HG02642 (cell line): ENCODE results near the gene CKS1B.
A peak's percentile ranks its signal among the peaks of the same experiment; 100 is the strongest.

Source experiments
- ATAC-seq: cut with Tn5 transposase; IDR thresholded peaks from one replicate; pipeline ENCODE4 v1.9.1; 2021; ENCODE audit warnings: mild to moderate bottlenecking; ENCODE audit not compliant: unreplicated experiment, poor library complexity

Gene CKS1B

GRCh38 chr1:155011004-155011416, 36.5 kb downstream of the CKS1B start:
- no peak for ATAC-seq

- no peak for ATAC-seq
Measured at GRCh38 chr1:155011437-155012025, 37.0 kb downstream of the CKS1B start.

- ATAC-seq, result no peak
Measured at GRCh38 chr1:155012026-155012546, 37.6 kb downstream of the CKS1B start.

- ATAC-seq, result no peak
Measured at GRCh38 chr1:155012776-155013602, 38.5 kb downstream of the CKS1B start.

GRCh38 chr1:155013632-155014031, 39.2 kb downstream of the CKS1B start:
- no peak for ATAC-seq

- ATAC-seq, result no peak
Measured at GRCh38 chr1:155014709-155015508, 40.4 kb downstream of the CKS1B start.

GRCh38 chr1:155015527-155016230, 41.2 kb downstream of the CKS1B start:
- ATAC-seq, result no peak

- no peak for ATAC-seq
Measured at GRCh38 chr1:155016231-155016831, 41.9 kb downstream of the CKS1B start.

- peak; percentile 81 for ATAC-seq
Measured at GRCh38 chr1:155017041-155017945, 42.8 kb downstream of the CKS1B start.

GRCh38 chr1:155017946-155018316, 43.5 kb downstream of the CKS1B start:
- no peak for ATAC-seq

- no peak for ATAC-seq
Measured at GRCh38 chr1:155018617-155019348, 44.3 kb downstream of the CKS1B start.

GRCh38 chr1:155019377-155020245, 45.1 kb downstream of the CKS1B start:
- no peak for ATAC-seq

- ATAC-seq, result no peak
Measured at GRCh38 chr1:155022136-155022926, 47.9 kb downstream of the CKS1B start.

- no peak for ATAC-seq
Measured at GRCh38 chr1:155022927-155023236, 48.4 kb downstream of the CKS1B start.

GRCh38 chr1:155023627-155024026, 49.1 kb downstream of the CKS1B start:
- no peak for ATAC-seq

- no peak for ATAC-seq
Measured at GRCh38 chr1:155024315-155024714, 49.8 kb downstream of the CKS1B start.

- no peak for ATAC-seq
Measured at GRCh38 chr1:155026154-155026553, 51.7 kb downstream of the CKS1B start.
